ENCODE measurements around the gene SLC10A2.
"Not testable (repeated sequence)": the region's sequence is repeated elsewhere in the genome, so short reads cannot be mapped to it uniquely, and the experiment has no call there.

Gene SLC10A2
- total RNA-seq, result 0 reads per million in 2 experiments

DNA sequence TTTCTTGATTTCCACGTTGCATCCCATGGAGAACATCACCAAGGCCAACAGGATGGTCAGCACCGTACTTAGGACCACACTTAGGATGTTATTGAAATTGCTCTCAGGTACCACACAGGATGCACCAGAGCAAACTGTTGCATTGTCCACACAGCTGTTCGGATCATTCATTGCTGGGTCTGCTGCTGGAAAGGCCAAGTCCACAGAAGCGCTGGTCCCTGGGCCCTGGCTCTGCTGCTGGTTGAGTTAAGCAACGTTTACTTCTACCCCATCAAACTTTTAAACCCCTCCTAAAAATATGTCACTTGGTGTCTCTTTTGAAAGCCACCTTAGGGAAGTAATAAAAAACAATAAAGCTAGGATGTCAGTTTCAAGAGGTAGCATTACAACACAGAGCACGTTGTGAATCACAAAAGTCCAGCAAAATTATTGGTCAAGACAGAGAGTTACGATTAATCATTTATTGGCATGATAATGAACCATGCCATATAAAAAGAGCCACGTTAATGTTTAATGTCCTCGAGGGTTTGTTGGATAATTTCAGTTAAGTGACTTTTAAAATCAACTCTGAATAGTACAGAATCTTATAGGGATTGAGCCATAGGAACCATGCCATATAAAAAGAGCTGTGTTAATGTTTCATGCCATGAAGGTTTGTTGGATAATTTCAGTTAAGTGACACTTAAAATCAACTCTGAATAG is at the start of gene SLC10A2:
SLC10A2 (minus strand) TSS at position 339 of the 702 bp plus-strand sequence; CDS start at position 171, 168 bp downstream.
- no peak for DNase-seq (ENCODE audit: low read depth)

DNA sequence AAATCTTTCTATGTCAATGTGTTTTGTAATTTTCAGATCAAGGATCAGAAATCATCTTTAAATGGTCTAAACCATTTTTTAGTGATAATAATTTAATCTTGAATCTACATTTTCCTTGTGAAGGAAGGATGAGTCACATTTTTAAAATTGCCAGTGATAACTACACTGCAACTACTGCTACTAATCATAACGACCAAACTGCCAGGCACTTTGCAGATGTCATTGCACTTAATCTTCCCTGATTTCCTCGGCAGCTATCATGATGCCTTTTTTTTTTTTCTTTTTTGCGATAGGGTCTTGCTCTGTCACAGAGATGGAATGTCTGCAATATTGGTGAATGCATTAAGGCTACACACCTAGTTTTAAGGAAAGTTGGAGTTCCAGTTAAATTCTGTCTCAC is 41.4 kb upstream of the SLC10A2 start:
- DNase-seq (ENCODE audit: low read depth), result no peak

GRCh38 chr13:103104340-103104739 is 38.1 kb upstream of the SLC10A2 start:
- no peak for DNase-seq (ENCODE audit: low read depth)

DNA sequence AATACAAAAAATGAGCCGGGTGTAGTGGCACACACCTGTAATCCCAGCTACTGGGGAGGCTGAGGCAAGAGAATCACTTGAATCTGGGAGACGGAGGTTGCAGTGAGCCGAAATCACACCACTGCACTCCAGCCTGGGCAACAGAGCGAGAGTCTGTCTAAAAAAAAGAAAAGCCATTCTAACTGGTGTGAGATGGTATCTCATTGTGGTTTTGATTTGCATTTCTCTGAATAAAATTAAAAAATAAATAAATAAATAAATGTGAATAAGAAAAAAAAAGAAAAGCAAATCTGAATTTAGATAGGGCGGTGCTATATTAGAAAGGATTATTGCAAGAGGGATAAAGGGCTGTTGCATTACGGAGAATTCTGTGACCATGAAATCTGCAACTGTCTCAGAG is 37.2 kb upstream of the SLC10A2 start:
- not testable (repeated sequence) for DNase-seq (ENCODE audit: low read depth)

DNA sequence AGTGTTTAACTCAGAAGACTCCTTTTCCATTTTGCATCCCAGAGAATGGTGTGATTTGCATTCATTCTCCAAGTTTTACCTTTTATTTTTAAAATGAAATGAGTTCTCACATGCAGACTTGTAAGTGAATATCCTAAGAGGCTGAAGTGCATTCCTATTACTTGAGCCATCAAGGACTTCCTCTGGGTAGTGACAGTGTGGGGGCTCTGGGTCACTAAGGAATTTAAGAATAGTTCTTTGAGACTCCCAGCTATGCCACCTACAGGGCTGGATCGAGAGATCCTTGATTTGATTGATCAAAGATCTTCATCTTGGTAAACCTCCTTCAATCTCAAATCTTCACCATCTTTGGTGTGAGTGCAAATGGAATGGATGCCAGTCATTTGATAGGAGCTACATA is 36.3 kb upstream of the SLC10A2 start:
- DNase-seq (ENCODE audit: low read depth), result no peak

DNA sequence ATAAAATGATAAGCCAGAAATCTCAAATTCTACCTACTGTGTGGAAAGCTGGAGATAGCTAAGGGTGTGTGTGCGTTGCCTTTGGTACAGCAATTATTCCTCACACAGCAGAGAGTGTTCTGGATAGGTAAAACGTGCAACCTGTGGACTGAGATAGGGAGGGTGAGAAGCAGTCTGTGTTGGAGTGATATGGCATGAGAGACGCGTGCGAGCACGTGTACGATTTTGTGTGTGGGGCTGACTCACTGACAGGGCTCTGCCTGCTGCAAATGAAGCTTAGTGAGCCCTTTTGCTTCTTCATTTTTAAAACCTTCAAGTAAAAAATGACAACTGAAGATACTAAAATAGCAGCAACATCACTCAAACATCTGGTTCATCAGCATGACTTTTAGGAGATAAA is 35.7 kb upstream of the SLC10A2 start:
- no peak for DNase-seq (ENCODE audit: low read depth)

- no peak for DNase-seq (ENCODE audit: low read depth)
These were observed 35.3 kb upstream of the SLC10A2 start for GRCh38 chr13:103101500-103101899.

- DNase-seq (ENCODE audit: low read depth), result no peak
These were observed 34.6 kb upstream of the SLC10A2 start for GRCh38 chr13:103100830-103101229.

GRCh38 chr13:103099722-103100293 is 33.6 kb upstream of the SLC10A2 start:
- DNase-seq (ENCODE audit: low read depth), result no peak

DNA sequence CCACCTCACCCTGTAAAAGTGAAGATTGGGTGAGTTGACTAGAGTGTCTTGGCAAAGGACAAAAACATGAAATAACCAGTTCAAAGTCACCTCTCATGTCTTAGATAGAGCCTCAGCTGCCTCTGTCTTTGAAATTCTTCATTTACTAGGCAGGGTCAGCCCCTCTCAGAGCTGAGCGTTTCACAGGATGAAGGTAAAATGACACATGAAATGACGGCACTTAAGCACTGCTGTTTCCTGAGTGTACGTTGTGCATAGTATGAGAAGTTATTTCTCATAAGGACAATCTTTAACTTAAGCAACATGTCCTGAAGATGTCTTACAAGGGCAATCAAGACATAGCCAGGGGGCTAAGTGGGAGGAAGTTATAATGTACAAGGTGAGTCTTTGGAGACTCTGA is 32.3 kb upstream of the SLC10A2 start:
- DNase-seq (ENCODE audit: low read depth), result no peak

- DNase-seq (ENCODE audit: low read depth), result no peak
These were observed 31.2 kb upstream of the SLC10A2 start for GRCh38 chr13:103097366-103097928.

DNA sequence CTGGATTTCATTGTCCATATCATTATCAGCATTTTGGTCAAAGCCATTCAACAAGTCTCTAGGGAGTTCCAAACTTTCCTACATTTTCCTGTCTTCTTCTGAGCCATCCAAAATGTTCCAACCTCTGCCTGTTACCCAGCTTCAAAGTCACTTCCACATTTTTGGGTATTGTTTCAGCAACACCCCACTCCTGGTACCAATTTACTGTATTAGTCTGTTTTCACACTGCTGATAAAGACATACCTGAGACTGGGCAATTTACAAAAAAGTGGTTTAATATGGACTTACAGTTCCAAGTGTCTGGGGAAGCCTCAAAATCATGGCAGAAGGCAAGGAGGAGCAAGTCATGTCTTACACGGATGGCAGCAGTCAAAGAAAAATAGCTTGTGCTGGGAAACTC is 27.4 kb upstream of the SLC10A2 start:
- not testable (repeated sequence) for DNase-seq (ENCODE audit: low read depth)

DNA sequence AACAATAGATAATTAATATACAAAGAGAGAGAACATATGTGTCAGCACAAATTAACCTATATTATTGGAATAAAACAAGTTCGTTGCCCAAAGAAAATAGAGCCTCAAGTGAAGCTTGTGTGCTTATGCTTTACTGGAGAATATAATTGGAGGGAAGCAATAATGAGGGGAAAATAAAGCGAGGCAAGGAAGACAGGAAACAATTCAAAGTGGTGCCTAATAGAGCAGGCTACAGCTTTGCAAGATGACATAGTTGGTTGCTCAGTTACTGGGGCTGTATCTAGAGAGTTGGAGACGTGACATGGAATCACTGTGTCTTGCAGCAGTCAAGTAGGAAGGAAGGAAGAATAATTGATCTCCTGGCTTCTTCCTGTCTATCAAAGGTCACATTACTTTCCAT is 21.1 kb upstream of the SLC10A2 start:
- no peak for DNase-seq (ENCODE audit: low read depth)

- no peak for DNase-seq (ENCODE audit: low read depth)
These were observed 15.2 kb upstream of the SLC10A2 start for GRCh38 chr13:103081435-103081834.

DNA sequence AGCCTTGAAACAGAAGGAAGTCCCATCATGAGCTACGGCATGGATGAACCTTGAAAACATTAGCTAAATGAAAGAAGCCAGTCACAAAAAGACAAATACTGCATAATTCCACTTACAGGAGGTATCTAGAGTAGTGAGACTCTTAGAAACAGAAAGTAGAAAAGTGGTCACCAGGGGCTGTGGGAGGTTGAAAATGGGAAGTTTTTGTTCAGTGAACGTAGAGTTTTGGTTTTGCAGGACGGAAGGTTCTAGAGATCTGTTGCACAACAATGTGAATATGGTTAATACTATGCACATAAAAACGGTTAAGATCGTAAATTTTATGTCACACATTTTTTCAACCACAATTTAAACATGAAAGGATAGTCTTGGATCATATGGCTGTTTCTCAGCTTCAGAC is 11.9 kb upstream of the SLC10A2 start:
- no peak for DNase-seq (ENCODE audit: low read depth)

DNA sequence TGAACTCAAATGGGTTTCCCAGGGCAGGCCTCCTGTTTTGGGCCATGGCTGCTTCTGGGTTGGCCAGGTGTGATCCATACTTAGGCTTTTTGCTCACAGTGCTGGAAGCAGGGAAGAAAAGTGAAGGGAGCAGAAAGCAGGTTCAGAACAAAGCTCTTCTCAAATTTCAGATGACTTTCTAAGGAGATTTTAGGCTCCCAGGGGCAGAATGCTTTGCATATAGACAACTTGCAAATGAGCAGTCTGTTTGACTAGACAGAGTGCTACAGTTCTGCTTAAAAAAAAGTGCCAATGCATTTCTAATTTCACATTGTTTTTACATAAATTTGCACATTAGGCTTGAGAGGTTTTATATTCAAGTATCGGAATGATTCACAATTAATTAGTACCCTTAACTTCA is 2.6 kb upstream of the SLC10A2 start:
- no peak for DNase-seq (ENCODE audit: low read depth)

DNA sequence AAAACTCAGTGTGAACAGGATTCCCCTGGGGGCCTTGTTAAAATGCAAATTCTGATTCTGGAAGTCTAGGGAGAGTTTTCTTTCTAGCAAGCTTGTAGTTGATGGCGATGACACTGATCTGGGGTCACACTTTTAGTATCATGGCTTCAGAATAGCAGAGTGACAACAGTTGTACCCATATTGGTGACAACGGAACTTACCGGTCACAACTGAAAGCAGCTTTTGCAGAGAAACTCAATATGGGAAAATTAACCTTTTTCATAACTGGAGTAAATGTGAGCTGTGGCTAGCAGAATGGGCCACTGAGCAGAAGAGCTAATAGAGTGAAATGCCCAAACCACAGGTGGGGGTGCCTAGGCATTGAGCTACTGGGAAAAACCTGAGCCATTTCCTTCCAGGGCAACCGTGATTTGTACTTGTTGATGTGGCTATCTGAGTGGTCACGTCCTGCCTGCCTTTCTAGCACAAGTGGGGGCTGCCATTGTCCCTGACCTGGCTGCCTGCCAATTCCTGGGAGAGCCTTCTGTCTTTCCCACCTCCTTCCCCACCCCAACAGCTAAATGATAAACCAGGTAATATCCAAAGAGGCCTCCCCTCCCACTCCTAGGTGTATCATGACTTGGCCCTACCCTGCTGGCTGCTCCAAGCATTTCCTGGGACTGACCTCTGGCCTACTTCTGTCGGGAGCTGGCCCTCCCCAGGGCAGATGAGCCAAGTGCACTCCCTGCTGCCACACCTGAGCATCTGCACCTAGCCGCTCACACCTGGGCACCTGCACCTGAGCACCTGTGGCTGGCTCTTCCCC is 1.7 kb upstream of the SLC10A2 start:
- no peak for DNase-seq (ENCODE audit: low read depth)

GRCh38 chr13:103066781-103067345 is 646 bp upstream of the SLC10A2 start:
- no peak for DNase-seq (ENCODE audit: low read depth)

GRCh38 chr13:103063376-103063775 is 2.8 kb downstream of the SLC10A2 start:
- no peak for DNase-seq (ENCODE audit: low read depth)

DNA sequence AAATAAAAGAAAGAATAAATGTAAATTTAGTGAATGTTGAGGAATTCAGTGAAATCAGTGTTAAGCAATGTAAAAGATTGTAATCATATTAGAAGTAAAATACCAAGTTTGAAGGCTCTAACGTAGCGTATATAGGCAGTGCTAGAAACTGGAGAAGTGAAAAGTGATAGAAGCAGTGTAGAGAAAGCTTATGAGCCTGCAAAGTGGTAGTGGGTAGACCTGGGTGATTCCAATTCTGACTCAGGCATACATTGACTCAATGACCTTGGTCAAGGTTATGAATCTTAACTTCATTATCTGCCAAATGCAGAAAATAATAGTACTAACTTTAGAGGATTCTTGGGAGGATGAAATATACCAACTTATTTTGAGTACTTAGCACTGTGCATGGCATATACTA is 4.1 kb downstream of the SLC10A2 start:
- no peak for DNase-seq (ENCODE audit: low read depth)

GRCh38 chr13:103056008-103056407 is 10.2 kb downstream of the SLC10A2 start:
- DNase-seq (ENCODE audit: low read depth), result no peak

DNA sequence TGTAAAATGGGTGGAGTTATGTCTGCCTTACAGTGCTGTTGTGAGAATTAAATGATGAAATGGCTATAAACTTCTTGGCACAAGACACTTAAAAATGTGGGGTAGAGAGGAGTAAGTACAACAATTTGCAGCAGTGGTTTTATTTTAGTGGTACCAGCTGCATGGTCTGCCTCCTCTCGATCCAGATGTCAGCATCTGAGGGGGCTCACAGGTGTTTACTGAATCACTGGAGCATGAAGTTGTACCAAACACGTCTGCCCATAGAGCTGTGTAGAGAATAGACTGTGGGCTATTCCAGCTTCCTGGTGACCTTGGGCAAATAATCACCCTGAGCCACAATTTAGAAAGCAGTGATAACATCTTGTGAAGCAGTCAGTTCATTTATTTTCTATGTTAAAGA is 11.1 kb downstream of the SLC10A2 start:
- DNase-seq (ENCODE audit: low read depth), result no peak
